GM12875 (cell line): ENCODE data around the gene LEF1.
A peak's percentile ranks its signal among the peaks of the same experiment; 100 is the strongest.

ENCODE experiments used
- H3K4me3 ChIP-seq: one replicate; pipeline ENCODE4 v1.5.1; 2011; ENCODE audit warnings: low read depth, low read length, control low read depth
- CTCF ChIP-seq: IDR thresholded peaks from 2 replicates; pipeline ENCODE4 v1.5.1; 2011; ENCODE audit warnings: low read depth, mild to moderate bottlenecking, control low read depth, inconsistent platforms, low read length, moderate library complexity, borderline replicate concordance; ENCODE audit not compliant: insufficient read depth

Gene LEF1

GRCh38 chr4:108029016-108029720 lies 139.6 kb downstream of the LEF1 start:
- TF ChIP-seq CTCF: no peak
- H3K4me3 ChIP-seq: no peak overlapping the region

DNA sequence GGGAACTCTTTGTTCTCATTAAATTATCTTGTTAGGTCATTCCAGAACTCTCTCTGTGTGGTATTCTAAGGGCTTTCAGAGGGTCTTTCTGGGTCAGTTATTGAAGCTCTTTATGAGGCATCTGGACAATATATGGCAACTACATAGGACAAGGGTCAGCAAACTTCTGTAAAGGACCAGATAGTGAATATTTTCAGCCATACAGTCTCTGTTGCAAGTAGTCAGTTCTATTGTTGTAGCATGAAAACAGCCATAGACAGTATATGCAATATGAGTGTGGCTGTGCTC lies 143.9 kb downstream of the LEF1 start:
- H3K4me3 ChIP-seq: no peak overlapping the region
- TF ChIP-seq CTCF: no peak

DNA sequence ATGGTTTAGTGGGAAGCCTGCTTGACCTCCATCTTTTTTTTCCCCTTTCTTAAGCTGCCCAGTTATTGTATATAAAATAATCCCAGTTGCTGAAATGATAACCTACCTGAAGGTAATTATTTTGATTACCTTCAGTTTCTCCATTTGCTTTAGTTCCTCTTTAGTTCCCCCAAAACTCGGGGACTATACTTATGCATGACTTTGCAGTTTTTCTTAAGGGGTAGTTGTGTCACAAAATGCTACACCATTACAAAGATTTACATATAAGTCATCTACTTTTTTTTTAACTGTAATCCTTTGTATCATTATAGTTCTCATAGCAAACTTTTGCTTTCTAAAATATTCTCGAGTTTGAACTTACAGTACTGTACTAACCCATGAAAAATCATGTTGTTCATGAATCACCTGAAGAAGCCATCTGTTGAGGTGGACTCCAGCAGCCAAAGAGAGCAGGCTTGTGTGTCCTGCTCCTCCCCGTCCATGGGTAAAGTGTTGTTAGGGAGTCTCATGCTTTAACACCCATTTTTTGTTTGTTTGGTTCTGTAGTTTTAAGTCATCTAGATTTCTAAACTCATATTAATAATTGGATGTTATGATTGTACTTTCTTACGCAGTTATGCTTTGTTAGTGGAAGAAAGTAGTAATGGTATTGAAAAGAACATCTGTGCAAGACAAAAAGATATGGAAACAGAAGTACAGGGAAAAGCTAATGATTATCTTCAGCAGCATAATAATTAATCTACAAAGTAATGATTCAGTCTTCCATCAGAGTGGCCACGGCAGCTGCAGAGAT lies 144.5 kb downstream of the LEF1 start:
- H3K4me3 ChIP-seq: no peak overlapping the region
- TF ChIP-seq CTCF: no peak

DNA sequence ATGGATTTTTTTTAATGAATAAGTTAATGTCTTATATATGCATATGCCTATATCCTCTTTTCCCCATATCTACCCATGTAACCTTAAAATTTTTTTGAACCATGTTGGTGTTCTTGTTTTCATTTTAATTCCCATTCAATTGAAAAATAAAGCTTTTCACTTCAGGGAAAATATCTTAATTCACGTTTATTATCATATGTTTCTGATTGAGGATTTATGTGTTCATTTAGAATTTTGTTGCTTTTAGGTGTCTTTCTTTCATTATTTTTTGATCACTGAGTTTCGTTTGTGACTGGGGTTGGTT lies 149.9 kb downstream of the LEF1 start:
- H3K4me3 ChIP-seq: no peak overlapping the region
- TF ChIP-seq CTCF: no peak

DNA sequence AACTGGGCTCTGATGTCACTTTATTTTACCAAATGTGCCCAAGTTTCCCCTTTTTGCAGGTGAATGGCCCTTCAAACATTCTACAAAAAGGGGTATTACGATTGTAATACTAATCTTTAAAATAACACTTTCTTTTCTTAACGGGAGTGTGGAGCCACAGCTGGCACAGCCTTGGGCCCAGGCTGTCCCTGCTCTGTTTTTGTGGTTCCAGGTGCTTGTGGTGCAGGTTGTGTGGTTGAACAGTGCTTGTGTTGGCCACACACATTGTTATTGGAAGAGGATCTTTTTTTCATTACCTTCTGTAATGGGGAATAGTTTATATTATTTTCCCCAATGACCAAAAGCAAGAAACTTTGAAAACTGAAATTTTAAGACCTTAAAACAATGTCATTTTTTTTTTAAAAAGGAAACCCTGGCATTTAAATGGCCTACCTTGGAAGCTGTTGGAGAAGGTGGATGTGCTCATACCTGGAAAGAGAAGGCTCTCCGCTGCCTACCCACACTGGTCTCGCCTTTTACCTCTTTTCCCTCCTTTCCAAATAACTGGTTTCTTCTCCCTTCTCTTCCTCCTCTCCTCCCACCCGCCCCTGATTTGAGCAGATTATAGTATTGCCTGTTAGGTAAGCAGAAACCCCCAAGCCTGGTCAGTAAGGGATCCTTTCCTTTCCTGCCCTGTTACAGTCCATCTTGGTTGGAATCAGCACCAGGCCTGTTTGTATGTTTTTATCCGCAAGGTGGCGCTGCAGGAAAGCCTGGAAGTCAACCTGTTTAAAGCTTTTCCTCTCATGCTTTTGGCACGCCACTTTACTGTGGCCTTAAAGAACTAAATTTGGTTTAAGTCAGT lies 150.5 kb downstream of the LEF1 start:
- TF ChIP-seq CTCF: peak; percentile 65; the same call in 1 of the 2 replicates
- H3K4me3 ChIP-seq: no peak overlapping the region

- H3K4me3 ChIP-seq: no peak overlapping the region
- no peak for TF ChIP-seq CTCF
These were observed 154.8 kb downstream of the LEF1 start for GRCh38 chr4:108013955-108014354.
